Ishikawa (cell line): ENCODE results near the gene MLLT3.

Experiments
- CEBPB ChIP-seq: IDR thresholded peaks from 2 replicates; pipeline ENCODE4 v1.6.1; 2012
- CREB1 ChIP-seq: IDR thresholded peaks from 2 replicates; pipeline ENCODE4 v1.6.1; 2012; ENCODE audit warnings: low read depth
- EGR1 ChIP-seq: IDR thresholded peaks from 2 replicates; pipeline ENCODE4 v1.6.1; 2012
- EP300 ChIP-seq: IDR thresholded peaks from 2 replicates; pipeline ENCODE4 v1.6.1; 2012; ENCODE audit warnings: borderline replicate concordance
- FOXM1 ChIP-seq: IDR thresholded peaks from 2 replicates; pipeline ENCODE4 v1.6.1; 2012; ENCODE audit warnings: low read depth, borderline replicate concordance
- NFIC ChIP-seq: IDR thresholded peaks from 2 replicates; pipeline ENCODE4 v1.6.1; 2012
- RAD21 ChIP-seq: IDR thresholded peaks from 2 replicates; pipeline ENCODE4 v1.6.1; 2012; ENCODE audit warnings: low read depth
- TAF1 ChIP-seq: IDR thresholded peaks from 2 replicates; pipeline ENCODE4 v1.6.1; 2012; ENCODE audit warnings: low read depth, mild to moderate bottlenecking
- TCF12 ChIP-seq: IDR thresholded peaks from 2 replicates; pipeline ENCODE4 v1.6.1; 2012; ENCODE audit warnings: low read depth
- TEAD4 ChIP-seq: IDR thresholded peaks from 2 replicates; pipeline ENCODE4 v1.6.1; 2012
- YY1 ChIP-seq: IDR thresholded peaks from 2 replicates; pipeline ENCODE4 v1.6.1; 2012; ENCODE audit warnings: low read depth
- ZBTB7A ChIP-seq: IDR thresholded peaks from 2 replicates; pipeline ENCODE4 v1.6.1; 2012; ENCODE audit warnings: low read depth
- TF ChIP-seq, protein P1 (sequence below): IDR thresholded peaks from 2 replicates; pipeline ENCODE4 v1.6.1; 2012; ENCODE audit warnings: low read depth, mild to moderate bottlenecking
- TF ChIP-seq, protein P2 (sequence below): IDR thresholded peaks from 2 replicates; pipeline ENCODE4 v1.6.1; 2012
- TF ChIP-seq, protein P3 (sequence below): IDR thresholded peaks from 2 replicates; pipeline ENCODE4 v1.6.1; 2012

MLLT3 gene

DNA sequence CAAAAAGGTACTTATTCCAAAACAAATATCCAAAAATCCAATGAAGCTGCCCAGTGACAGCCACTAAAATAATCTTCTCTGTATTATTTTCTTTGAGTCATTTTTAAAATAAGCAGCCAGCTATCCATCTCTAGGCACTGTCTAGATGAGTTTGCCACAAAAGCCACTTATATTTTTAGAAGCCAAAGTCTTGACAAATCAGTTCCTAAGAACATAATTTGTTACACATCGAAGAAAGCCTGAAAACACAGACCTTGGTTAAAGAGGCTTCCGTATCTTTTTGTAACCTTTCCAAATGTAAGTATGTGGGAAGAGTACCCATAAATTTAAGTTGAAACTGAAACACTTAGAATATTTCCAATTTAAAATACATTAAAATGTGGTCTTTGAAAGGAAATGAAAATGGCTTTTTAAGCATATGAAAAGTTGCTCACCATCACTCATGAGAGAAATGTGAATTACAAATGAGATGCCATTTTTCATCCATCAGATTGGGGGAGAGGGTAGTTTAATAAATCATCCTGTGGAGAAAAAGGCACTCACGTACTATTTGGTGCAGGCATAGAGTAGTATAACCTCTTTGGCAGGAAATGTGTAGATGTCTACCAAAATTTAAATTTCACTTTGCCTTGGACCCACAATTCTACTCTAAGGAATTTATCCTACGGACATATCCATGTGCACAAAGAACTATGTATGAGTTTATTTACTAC is 180.4 kb downstream of the MLLT3 start:
- TF ChIP-seq CREB1 (no peak), EP300 (no peak), ZBTB7A (no peak), TEAD4 (no peak), CEBPB (no peak), RAD21 (no peak), TCF12 (no peak), TAF1 (no peak), NFIC (no peak), EGR1 (no peak)
- TF ChIP-seq, protein P1, sequence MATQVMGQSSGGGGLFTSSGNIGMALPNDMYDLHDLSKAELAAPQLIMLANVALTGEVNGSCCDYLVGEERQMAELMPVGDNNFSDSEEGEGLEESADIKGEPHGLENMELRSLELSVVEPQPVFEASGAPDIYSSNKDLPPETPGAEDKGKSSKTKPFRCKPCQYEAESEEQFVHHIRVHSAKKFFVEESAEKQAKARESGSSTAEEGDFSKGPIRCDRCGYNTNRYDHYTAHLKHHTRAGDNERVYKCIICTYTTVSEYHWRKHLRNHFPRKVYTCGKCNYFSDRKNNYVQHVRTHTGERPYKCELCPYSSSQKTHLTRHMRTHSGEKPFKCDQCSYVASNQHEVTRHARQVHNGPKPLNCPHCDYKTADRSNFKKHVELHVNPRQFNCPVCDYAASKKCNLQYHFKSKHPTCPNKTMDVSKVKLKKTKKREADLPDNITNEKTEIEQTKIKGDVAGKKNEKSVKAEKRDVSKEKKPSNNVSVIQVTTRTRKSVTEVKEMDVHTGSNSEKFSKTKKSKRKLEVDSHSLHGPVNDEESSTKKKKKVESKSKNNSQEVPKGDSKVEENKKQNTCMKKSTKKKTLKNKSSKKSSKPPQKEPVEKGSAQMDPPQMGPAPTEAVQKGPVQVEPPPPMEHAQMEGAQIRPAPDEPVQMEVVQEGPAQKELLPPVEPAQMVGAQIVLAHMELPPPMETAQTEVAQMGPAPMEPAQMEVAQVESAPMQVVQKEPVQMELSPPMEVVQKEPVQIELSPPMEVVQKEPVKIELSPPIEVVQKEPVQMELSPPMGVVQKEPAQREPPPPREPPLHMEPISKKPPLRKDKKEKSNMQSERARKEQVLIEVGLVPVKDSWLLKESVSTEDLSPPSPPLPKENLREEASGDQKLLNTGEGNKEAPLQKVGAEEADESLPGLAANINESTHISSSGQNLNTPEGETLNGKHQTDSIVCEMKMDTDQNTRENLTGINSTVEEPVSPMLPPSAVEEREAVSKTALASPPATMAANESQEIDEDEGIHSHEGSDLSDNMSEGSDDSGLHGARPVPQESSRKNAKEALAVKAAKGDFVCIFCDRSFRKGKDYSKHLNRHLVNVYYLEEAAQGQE, result no peak
- TF ChIP-seq, protein P2, sequence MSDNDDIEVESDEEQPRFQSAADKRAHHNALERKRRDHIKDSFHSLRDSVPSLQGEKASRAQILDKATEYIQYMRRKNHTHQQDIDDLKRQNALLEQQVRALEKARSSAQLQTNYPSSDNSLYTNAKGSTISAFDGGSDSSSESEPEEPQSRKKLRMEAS, result no peak
- TF ChIP-seq, protein P3, sequence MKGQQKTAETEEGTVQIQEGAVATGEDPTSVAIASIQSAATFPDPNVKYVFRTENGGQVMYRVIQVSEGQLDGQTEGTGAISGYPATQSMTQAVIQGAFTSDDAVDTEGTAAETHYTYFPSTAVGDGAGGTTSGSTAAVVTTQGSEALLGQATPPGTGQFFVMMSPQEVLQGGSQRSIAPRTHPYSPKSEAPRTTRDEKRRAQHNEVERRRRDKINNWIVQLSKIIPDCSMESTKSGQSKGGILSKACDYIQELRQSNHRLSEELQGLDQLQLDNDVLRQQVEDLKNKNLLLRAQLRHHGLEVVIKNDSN, result no peak

DNA sequence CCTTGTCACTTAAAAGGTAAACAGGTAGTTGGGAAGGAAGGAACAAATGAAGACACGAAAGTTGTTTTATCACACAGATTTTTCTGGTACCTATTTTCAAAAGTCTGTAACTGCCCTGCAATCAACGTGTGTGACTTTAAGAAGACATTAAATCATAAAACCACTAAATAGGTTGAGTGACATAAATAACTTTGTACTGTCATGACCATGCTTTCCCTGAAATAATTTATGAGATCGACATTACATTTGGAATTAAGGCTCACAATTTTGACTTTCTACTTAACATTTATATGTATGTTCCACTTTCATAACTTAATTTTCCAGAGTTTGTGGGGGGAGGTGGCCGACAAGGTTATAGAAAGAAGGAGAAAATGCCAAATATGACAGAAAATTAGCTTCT is 181.1 kb downstream of the MLLT3 start:
- TF ChIP-seq, protein P3, result no peak
- no peak for TF ChIP-seq TAF1
- TF ChIP-seq EP300, result no peak
- TF ChIP-seq FOXM1, result no peak
- TF ChIP-seq, protein P1, result no peak
- no peak for TF ChIP-seq NFIC
- TF ChIP-seq YY1, result no peak
- no peak for TF ChIP-seq EGR1
- TF ChIP-seq ZBTB7A, result no peak
- no peak for TF ChIP-seq CREB1
- no peak for TF ChIP-seq CEBPB
- TF ChIP-seq, protein P2, result no peak
- no peak for TF ChIP-seq TCF12
- no peak for TF ChIP-seq TEAD4
- TF ChIP-seq RAD21, result no peak

DNA sequence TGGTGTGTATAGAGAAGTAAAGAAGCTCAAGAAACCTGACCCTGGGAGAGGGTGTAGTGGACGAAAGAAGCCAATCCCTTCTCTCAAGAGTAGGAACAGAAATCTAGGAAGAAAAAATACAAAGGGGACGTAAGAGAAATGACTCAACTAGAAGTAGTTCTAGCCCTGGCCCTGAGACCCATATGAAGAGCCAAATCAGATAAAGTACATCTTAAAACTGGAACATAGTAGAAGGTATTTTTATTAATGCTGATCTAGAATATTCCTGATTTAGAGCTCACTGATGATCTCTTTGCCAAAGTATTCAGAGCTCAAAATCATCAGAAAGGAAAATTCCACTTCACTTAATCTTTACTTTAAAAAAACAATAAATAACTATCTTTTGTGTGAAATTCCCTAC is 184.8 kb downstream of the MLLT3 start:
- TF ChIP-seq CREB1 (no peak), TEAD4 (no peak), FOXM1 (no peak), ZBTB7A (no peak), TCF12 (no peak), CEBPB (no peak), YY1 (no peak), RAD21 (no peak), TAF1 (no peak), EP300 (no peak), NFIC (no peak), EGR1 (no peak)
- TF ChIP-seq, protein P2, result no peak
- TF ChIP-seq, protein P3, result no peak
- TF ChIP-seq, protein P1, result no peak
